GM21786 (cell line): ENCODE data around the gene UFL1.
"Not testable (repeated sequence)": the region's sequence is repeated elsewhere in the genome, so short reads cannot be mapped to it uniquely, and the experiment has no call there.

ENCODE experiments used
- ATAC-seq: cut with Tn5 transposase; IDR thresholded peaks from one replicate; pipeline ENCODE4 v1.9.1; 2021; ENCODE audit not compliant: unreplicated experiment

Gene UFL1

GRCh38 chr6:96521644-96522464, at the start of gene UFL1:
Gene UFL1 (plus strand): TSS chr6:96521806. CDS start chr6:96521874, 68 bp downstream.
- peak; percentile 97 for ATAC-seq

GRCh38 chr6:96472291-96472690, 49.3 kb upstream of the UFL1 start:
- ATAC-seq: not testable (repeated sequence)

- no peak for ATAC-seq
Observed at GRCh38 chr6:96478695-96479094, 42.9 kb upstream of the UFL1 start.

GRCh38 chr6:96491926-96492325, 29.7 kb upstream of the UFL1 start:
- no peak for ATAC-seq

- no peak for ATAC-seq
Observed at GRCh38 chr6:96499781-96500180, 21.8 kb upstream of the UFL1 start.

GRCh38 chr6:96502915-96503314, 18.7 kb upstream of the UFL1 start:
- ATAC-seq: no peak

GRCh38 chr6:96505363-96505762, 16.2 kb upstream of the UFL1 start:
- ATAC-seq: no peak

GRCh38 chr6:96509281-96509680, 12.3 kb upstream of the UFL1 start:
- no peak for ATAC-seq

GRCh38 chr6:96520171-96521115, 1.2 kb upstream of the UFL1 start:
- no peak for ATAC-seq

GRCh38 chr6:96521306-96521643, 331 bp upstream of the UFL1 start:
- peak; percentile 14 for ATAC-seq

- peak; percentile 24 for ATAC-seq
Observed at GRCh38 chr6:96522465-96523009, 931 bp downstream of the UFL1 start.

GRCh38 chr6:96528193-96528592, 6.6 kb downstream of the UFL1 start:
- no peak for ATAC-seq

GRCh38 chr6:96532399-96532798, 10.8 kb downstream of the UFL1 start:
- no peak for ATAC-seq

- no peak for ATAC-seq
Observed at GRCh38 chr6:96537726-96538125, 16.1 kb downstream of the UFL1 start.

- ATAC-seq: peak; percentile 73
Observed at GRCh38 chr6:96542702-96543101, 21.1 kb downstream of the UFL1 start.

GRCh38 chr6:96545882-96546281, 24.3 kb downstream of the UFL1 start:
- ATAC-seq: no peak

GRCh38 chr6:96547654-96548053, 26.0 kb downstream of the UFL1 start:
- ATAC-seq: no peak

- no peak for ATAC-seq
Observed at GRCh38 chr6:96554558-96554957, 33.0 kb downstream of the UFL1 start.

GRCh38 chr6:96559740-96560139, 38.1 kb downstream of the UFL1 start:
- ATAC-seq: not testable (repeated sequence)

- ATAC-seq: no peak
Observed at GRCh38 chr6:96562886-96563285, 41.3 kb downstream of the UFL1 start, which contains the start of gene FHL5. Gene FHL5 (plus strand): TSS chr6:96563128. CDS start chr6:96603614, 40,486 bp downstream.

GRCh38 chr6:96563853-96564252, 42.2 kb downstream of the UFL1 start:
- no peak for ATAC-seq
